Endothelial cell of umbilical vein (primary cell): ENCODE results near the gene ADAM11. TPM values are rescaled to one million over a fixed set of nuclear protein-coding genes. Genes with fewer than 3 reads are reported as not detected.
"Not testable (repeated sequence)": the region's sequence is repeated elsewhere in the genome, so short reads cannot be mapped to it uniquely, and the experiment has no call there.

ENCODE experiments used
- BruUV-seq: library from RNA; stranded (reverse); fragments of 400-500 nt; replicated peaks from 2 replicates; lab custom pipeline; 2021; lab: Mats Ljungman, UMichigan
- CTCF ChIA-PET: fragments of 300-600, 350-600 bp; sonication (Branson Sonifier 250); formaldehyde crosslinking; loops from one replicate; lab custom pipeline; 2021; ENCODE audit warnings: antibody characterized with exemption, inconsistent platforms; lab: Charles Lee
- POLR2A ChIA-PET: fragments of 300-600, 350-600 bp; sonication (Branson Sonifier 250); formaldehyde crosslinking; loops from one replicate; lab custom pipeline; 2021; ENCODE audit warnings: antibody characterized with exemption, inconsistent platforms; lab: Charles Lee
- DNase-seq: peaks from one replicate; pipeline ENCODE4 v3.0.0-alpha.2; 2011; ENCODE audit warnings: low read depth, low spot score
- FAIRE-seq: peaks from 2 replicates; lab custom pipeline; 2011; peaks lifted over from hg19 to GRCh38; lab: Jason Lieb, UNC
- H2AFZ ChIP-seq: 2 replicates; pipeline ENCODE4 v1.6.0; 2012; ENCODE audit warnings: low read depth, low read length, control low read depth, inconsistent platforms
- H3K27ac ChIP-seq: 2 replicates; pipeline ENCODE4 v1.5.1; 2011; ENCODE audit warnings: low read depth, mild to moderate bottlenecking, control low read depth, low read length, moderate library complexity; ENCODE audit not compliant: insufficient read depth
- H3K27me3 ChIP-seq, 2 experiments: 2 replicates each; pipeline versions ENCODE4 v1.6.0 to v1.6.1; 2011; ENCODE audit warnings: low read length in 2 of 2, mixed read lengths in 1 of 2; ENCODE audit not compliant: control insufficient read depth in 2 of 2, insufficient read depth in 2 of 2
- H3K36me3 ChIP-seq, 2 experiments: 2 replicates in 1 of 2; 3 replicates in 1 of 2; pipeline ENCODE4 v1.5.1; 2011; ENCODE audit warnings: low read length in 2 of 2, mild to moderate bottlenecking in 1 of 2, moderate library complexity in 1 of 2; ENCODE audit not compliant: control insufficient read depth in 2 of 2, insufficient read depth in 2 of 2; ENCODE audit errors: extremely low read depth in 1 of 2
- H3K4me1 ChIP-seq: 3 replicates; pipeline ENCODE4 v1.5.1; 2011; ENCODE audit warnings: mild to moderate bottlenecking, low read length; ENCODE audit not compliant: control insufficient read depth, insufficient read depth; ENCODE audit errors: extremely low read depth
- H3K4me2 ChIP-seq: 2 replicates; pipeline ENCODE4 v1.6.1; 2011; ENCODE audit warnings: low read length, control low read depth, mixed read lengths; ENCODE audit not compliant: insufficient read depth
- H3K4me3 ChIP-seq, 3 experiments: fragments of 200-600 bp in 1 of 3; sonication (generic), shearing (Covaris generic) in 1 of 3; replicated peaks in 1 of 3; 2 replicates each; pipeline ENCODE4 v1.5.1; 2011 to 2016; ENCODE audit warnings: control low read depth in 3 of 3, low read length in 3 of 3, mild to moderate bottlenecking in 2 of 3, inconsistent platforms in 1 of 3, low read depth in 1 of 3, moderate library complexity in 1 of 3; ENCODE audit not compliant: insufficient read depth in 1 of 3
- H3K79me2 ChIP-seq: 2 replicates; pipeline ENCODE4 v1.6.0; 2012; ENCODE audit warnings: low read length, inconsistent platforms; ENCODE audit not compliant: control insufficient read depth, insufficient read depth
- H3K9ac ChIP-seq: replicated peaks from 2 replicates; pipeline ENCODE3; 2011; ENCODE audit warnings: low read length, control low read depth; ENCODE audit not compliant: insufficient read depth; ENCODE audit errors: extremely low read depth
- H3K9me1 ChIP-seq: replicated peaks from 3 replicates; pipeline ENCODE4 v1.6.0; 2011; ENCODE audit warnings: mild to moderate bottlenecking, low read length; ENCODE audit not compliant: control insufficient read depth, insufficient read depth; ENCODE audit errors: extremely low read depth
- H3K9me3 ChIP-seq: replicated peaks from 2 replicates; pipeline ENCODE4 v1.5.1; 2012; ENCODE audit warnings: low read length, inconsistent platforms; ENCODE audit not compliant: control insufficient read depth, insufficient read depth
- H4K20me1 ChIP-seq: replicated peaks from 2 replicates; pipeline ENCODE3; 2011; ENCODE audit warnings: mild to moderate bottlenecking, low read length; ENCODE audit not compliant: control insufficient read depth, insufficient read depth; ENCODE audit errors: extremely low read depth
- CTCF ChIP-seq, 2 donors: IDR thresholded peaks; 1 replicate in 1 of 2; 2 replicates in 1 of 2; pipeline ENCODE4 v1.5.1; 2011; ENCODE audit warnings: low read length in 2 of 2, mild to moderate bottlenecking in 2 of 2, moderate library complexity in 2 of 2, control low read depth in 1 of 2, inconsistent platforms in 1 of 2, low read depth in 1 of 2; ENCODE audit not compliant: insufficient read depth in 1 of 2; ENCODE audit errors: extremely low read depth in 1 of 2
- EZH2 ChIP-seq: IDR thresholded peaks from 2 replicates; pipeline ENCODE4 v1.6.1; 2012; ENCODE audit warnings: borderline replicate concordance, low read depth, mild to moderate bottlenecking, moderate library complexity, low read length, inconsistent platforms; ENCODE audit not compliant: severe bottlenecking
- FOS ChIP-seq: IDR thresholded peaks from 2 replicates; pipeline ENCODE4 v1.6.1; 2011; ENCODE audit warnings: mild to moderate bottlenecking, low read length, moderate library complexity, borderline replicate concordance; ENCODE audit not compliant: insufficient read depth
- GATA2 ChIP-seq: IDR thresholded peaks from 2 replicates; pipeline ENCODE4 v1.7.0; 2011; ENCODE audit warnings: low read depth, mild to moderate bottlenecking, moderate library complexity, mixed read lengths, low read length; ENCODE audit not compliant: insufficient read length, insufficient read depth
- JUN ChIP-seq: IDR thresholded peaks from 2 replicates; pipeline ENCODE4 v1.6.1; 2011; ENCODE audit warnings: borderline replicate concordance, low read depth; ENCODE audit not compliant: insufficient read length, insufficient read depth
- MAX ChIP-seq: IDR thresholded peaks from 2 replicates; pipeline ENCODE4 v1.6.1; 2011; ENCODE audit not compliant: insufficient read depth, insufficient read length
- MYC ChIP-seq: IDR thresholded peaks from one replicate; pipeline ENCODE4 v1.6.1; 2011; ENCODE audit warnings: mild to moderate bottlenecking, low read depth, low read length
- POLR2A ChIP-seq: IDR thresholded peaks from 2 replicates; pipeline ENCODE4 v1.6.1; 2012; ENCODE audit warnings: low read depth, mild to moderate bottlenecking, control low read depth, low read length
- POLR2AphosphoS5 ChIP-seq: IDR thresholded peaks from 2 replicates; pipeline ENCODE4 v1.6.1; 2012; ENCODE audit warnings: low read depth, mild to moderate bottlenecking, control low read depth, low read length, moderate library complexity; ENCODE audit not compliant: insufficient read depth
- dilution Hi-C: fragments of 300-500 bp; cut with MboI; formaldehyde crosslinking; loops from one replicate; pipeline ENCODE4 v1.15.0; 2019; ENCODE audit warnings: low sequenced_read_pairs; ENCODE audit not compliant: extremely low pct_ligation_motif_present
- intact Hi-C: fragments of 100-400 bp; cut with micrococcal nuclease; formaldehyde crosslinking; loops from one replicate; pipeline ENCODE4 v1.10.0; 2022
- polyA plus RNA-seq, 4 experiments: library from polyadenylated mRNA; depleted of rRNA in 3 of 4; stranded (reverse) in 3 of 4; unstranded in 1 of 4; fragments of >200 nt; gene quantifications; 2 replicates each; pipeline versions ENCODE4 v1.2.1 to v1.2.3, GENCODE V29; 2011 to 2012; ENCODE audit warnings: missing spikeins in 1 of 4
- total RNA-seq: library from RNA; stranded (reverse); gene quantifications from 2 replicates; pipeline ENCODE4 v1.2.3, GENCODE V29; 2021

Gene ADAM11
- total and polyA plus RNA-seq, 2 donors (not counting 3 experiments of a cell fraction or from before 2014, with no cell fraction given) = 0.71 to 1.1 TPM

GRCh38 chr17:44820631-44821212 lies 61.9 kb downstream of the ADAM11 start:
- no peaks in the 10 kb centered on the region for H3K9me3 ChIP-seq
- POLR2A ChIA-PET = interaction anchor here (0.6 kb wide), 3 partner anchors 16 to 26 kb away, joined by 3 to 5 read pairs (median 4); no protein-coding TSS in a partner anchor
- no peaks in the 10 kb centered on the region for H3K27me3 ChIP-seq
- intact Hi-C loops (loop anchor here (1.0 kb wide), 1 partner anchor 9 kb away; no protein-coding TSS in a partner anchor), dilution Hi-C loops (no loop called here)
- H2AFZ ChIP-seq = no peak overlapping the region
- H3K9me1 ChIP-seq = no peaks in the 10 kb centered on the region
- H3K4me2 ChIP-seq = peak overlapping the region; percentile 75
- H3K36me3 ChIP-seq = no peaks in the 10 kb centered on the region
- peak; percentile 80 for DNase-seq
- BruUV-seq = no TSS peak
- FAIRE-seq = peak; percentile 49
- peak overlapping the region; percentile 57 for H3K27ac ChIP-seq
- H3K4me1 ChIP-seq = peaks cover 17% of the 10 kb centered on the region
- TF ChIP-seq MYC = no peak
- no peak for TF ChIP-seq GATA2
- TF ChIP-seq POLR2AphosphoS5 = no peak
- TF ChIP-seq CTCF (IDR thresholded peaks at IDR 0.05; ENCODE audit: extremely low read depth in 1 of 2, insufficient read depth in 1 of 2, low read depth in 1 of 2, low read length in 2 of 2) = no peak
- peak; percentile 86 for TF ChIP-seq FOS
- no peak for TF ChIP-seq MAX
- peak; percentile 75 for TF ChIP-seq JUN
- TF ChIP-seq POLR2A = no peak
- no peak for TF ChIP-seq EZH2
- CTCF ChIA-PET = interaction anchor here (0.9 to 4.7 kb wide), 9 partner anchors 8 to 72 kb away, joined by 3 to 36 read pairs (median 3); no protein-coding TSS in a partner anchor
- no peak overlapping the region for H3K9ac ChIP-seq
- H3K4me3 ChIP-seq = peak overlapping the region in 1 of 3 experiments; percentile 21
- no peaks in the 10 kb centered on the region for H4K20me1 ChIP-seq
- peaks cover 63% of the 10 kb centered on the region for H3K79me2 ChIP-seq

GRCh38 chr17:44825236-44825635 lies 66.4 kb downstream of the ADAM11 start:
- dilution Hi-C loops, FAIRE-seq, POLR2A ChIA-PET, H2AFZ ChIP-seq, H3K9ac ChIP-seq, DNase-seq, H3K9me3 ChIP-seq, H3K27ac ChIP-seq, H4K20me1 ChIP-seq, H3K4me2 ChIP-seq, H3K27me3 ChIP-seq, H3K36me3 ChIP-seq, intact Hi-C loops, BruUV-seq, H3K9me1 ChIP-seq, H3K4me3 ChIP-seq: not testable (repeated sequence)
- CTCF ChIA-PET = interaction anchor here (0.9 to 2.7 kb wide), 2 partner anchors 46 to 53 kb away, joined by 3 to 13 read pairs; no protein-coding TSS in a partner anchor
- peaks cover 68% of the 10 kb centered on the region for H3K79me2 ChIP-seq
- H3K4me1 ChIP-seq = peaks cover 18% of the 10 kb centered on the region
